ENCODE results near the gene GAB2.

Gene GAB2

DNA sequence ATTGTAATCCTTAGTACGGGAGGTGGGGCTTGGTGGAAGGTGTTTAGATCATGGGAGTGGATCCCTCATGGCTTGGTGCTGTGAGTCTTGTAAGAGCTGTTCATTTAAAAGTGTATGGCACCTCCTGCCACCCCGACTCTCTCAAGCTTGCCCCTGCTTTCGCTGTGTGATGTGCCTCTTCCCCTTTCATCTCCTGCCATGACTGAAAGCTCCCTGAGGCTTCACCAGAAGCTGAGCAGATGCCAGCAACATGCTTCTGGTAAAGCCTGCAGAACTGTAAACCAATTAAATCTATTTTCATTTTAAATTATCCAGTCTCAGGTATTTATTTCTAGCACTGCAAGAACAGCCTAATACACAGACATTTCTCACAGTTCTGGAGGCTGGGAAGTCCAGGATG lies 40.8 kb downstream of the GAB2 start:
- no peak overlapping the region; the same call in 1 of the 2 replicates for H3K27ac ChIP-seq
- no peak for TF ChIP-seq CTCF (conservative IDR thresholded peaks at IDR 0.05)
- no peak for TF ChIP-seq ZFX (IDR thresholded peaks at IDR 0.05)

GRCh38 chr11:78374917-78375316 lies 42.7 kb downstream of the GAB2 start:
- TF ChIP-seq ZFX (IDR thresholded peaks at IDR 0.05) (no peak), CTCF (conservative IDR thresholded peaks at IDR 0.05) (no peak)
- H3K27ac ChIP-seq: no peak overlapping the region

DNA sequence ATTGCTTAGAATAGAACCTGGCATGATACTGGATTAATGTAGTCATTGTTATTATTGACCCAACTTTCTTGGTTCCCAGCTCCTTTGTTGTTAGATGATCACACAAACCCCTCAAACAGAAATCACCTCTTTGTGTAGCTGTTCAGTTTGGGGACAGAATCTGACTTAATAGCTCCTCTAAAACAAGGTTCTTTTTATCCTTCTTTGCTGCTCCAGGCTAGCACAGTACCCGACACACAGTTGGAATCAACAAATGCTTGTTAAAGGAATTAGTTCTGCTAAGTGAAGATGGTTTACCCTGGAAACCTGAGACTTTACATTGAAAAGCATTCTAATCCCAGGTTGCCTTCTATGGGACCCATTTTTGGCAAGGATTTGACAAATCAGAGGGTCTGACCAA lies 43.9 kb downstream of the GAB2 start:
- H3K27ac ChIP-seq: no peak overlapping the region
- TF ChIP-seq ZFX (IDR thresholded peaks at IDR 0.05) (no peak), CTCF (conservative IDR thresholded peaks at IDR 0.05) (no peak)

GRCh38 chr11:78372114-78372768 lies 45.4 kb downstream of the GAB2 start:
- H3K27ac ChIP-seq: no peak overlapping the region
- no peak for TF ChIP-seq ZFX (IDR thresholded peaks at IDR 0.05)
- no peak for TF ChIP-seq CTCF (conservative IDR thresholded peaks at IDR 0.05)

DNA sequence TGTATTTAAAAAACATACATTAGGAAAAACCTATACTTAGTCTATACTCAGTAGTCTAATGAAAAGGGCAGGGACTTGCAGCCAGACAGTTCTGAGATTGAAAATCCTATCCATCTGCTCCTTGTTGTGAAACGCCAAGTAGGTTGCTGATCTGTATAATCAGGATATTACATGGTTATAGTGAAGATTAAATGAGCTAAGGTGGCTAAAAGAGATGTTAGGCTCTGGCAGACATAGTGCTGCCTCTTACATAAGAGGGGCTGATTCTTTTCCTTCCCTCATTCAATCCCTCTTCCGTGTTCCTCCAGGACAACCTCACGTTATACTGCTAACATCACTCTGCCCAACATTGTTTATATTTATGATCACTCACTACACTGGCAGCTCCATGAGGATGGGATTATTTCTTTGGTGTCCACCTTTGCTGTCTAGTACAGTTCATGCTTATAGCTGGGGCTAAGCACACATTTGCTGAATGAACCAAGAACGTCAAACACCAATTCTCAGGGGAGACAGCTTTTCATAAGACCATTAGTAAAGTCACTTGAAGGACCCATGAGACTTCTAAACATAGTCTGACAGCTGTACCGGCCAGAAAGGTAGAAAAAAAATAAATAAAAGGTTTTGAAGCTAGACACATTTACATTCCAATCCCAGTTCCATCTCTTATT lies 46.3 kb downstream of the GAB2 start:
- H3K27ac ChIP-seq: no peak overlapping the region

GRCh38 chr11:78370406-78371172 lies 47.0 kb downstream of the GAB2 start:
- TF ChIP-seq CTCF (conservative IDR thresholded peaks at IDR 0.05) (no peak), ZFX (IDR thresholded peaks at IDR 0.05) (no peak)
- no peak overlapping the region for H3K27ac ChIP-seq

More for the DNA sequence above, 46.3 kb downstream of the GAB2 start:
- no peak for TF ChIP-seq CTCF (conservative IDR thresholded peaks at IDR 0.05)
- TF ChIP-seq ZFX (IDR thresholded peaks at IDR 0.05): no peak

- H3K27ac ChIP-seq: no peak overlapping the region
- TF ChIP-seq CTCF (conservative IDR thresholded peaks at IDR 0.05) (no peak), ZFX (IDR thresholded peaks at IDR 0.05) (0 out of 2 replicates have a peak, but pooled peaks have one; percentile 15)
Observed at GRCh38 chr11:78365381-78365792, 52.2 kb downstream of the GAB2 start.
